GM19372 (cell line): ENCODE measurements around the gene PHTF1.
"Not testable (repeated sequence)": the region's sequence is repeated elsewhere in the genome, so short reads cannot be mapped to it uniquely, and the experiment has no call there.

ENCODE experiments used
- ATAC-seq: cut with Tn5 transposase; IDR thresholded peaks from one replicate; pipeline ENCODE4 v1.9.1; 2021; ENCODE audit warnings: mild to moderate bottlenecking, low read depth, moderate library complexity; ENCODE audit not compliant: unreplicated experiment

Gene PHTF1

DNA sequence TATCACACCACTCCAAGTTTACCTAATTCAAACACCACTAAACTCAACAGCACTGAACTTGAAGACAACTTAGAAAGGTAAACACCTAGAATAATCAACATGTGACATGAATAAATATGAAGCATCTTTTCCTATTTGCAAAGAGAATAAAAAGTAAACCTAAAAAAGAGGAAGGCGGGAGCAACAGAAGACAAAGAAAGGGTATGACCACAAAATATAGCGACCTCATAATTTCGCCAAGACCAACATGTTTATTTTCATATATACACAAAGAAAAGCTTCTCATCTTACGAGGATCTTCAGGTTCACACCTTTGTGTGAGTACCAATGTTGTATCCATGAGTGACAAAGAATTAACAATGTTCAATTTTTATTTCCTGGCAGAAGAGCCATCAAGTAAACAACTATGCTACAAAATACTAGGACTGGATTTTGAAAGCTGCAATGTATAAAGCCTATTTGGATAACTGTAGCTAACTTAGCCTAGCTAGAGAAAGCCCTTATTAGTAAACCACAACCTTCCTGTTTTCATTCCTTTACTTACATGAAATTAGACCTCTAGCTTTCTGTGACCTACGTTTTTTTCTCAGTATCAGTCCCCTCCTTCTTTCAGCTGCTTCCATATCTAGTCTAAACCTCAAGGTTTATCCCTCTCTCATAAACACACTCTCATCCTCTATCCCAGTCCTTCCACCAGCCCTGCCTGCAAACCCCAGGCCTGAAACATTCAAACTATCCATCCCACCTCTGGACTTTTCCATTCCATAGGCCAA lies 21.3 kb upstream of the PHTF1 start:
- ATAC-seq, result no peak

DNA sequence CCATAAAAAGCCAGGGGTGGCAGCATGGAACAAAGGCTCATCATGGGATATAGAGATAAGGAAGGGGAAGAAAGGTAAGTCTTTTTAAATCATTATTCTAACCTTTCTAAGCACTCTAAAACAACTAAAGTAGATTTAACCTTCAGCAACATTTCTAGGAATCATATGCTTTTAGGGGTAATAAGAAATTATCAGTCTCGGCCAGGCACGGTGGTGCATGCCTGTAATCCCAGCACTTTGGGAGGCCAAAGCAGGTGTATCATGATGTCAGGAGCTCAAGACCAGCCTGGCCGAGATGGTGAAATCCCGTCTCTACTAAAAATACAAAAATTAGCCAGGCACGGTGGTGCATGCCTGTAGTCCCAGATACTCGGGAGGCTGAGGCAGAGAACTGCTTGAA lies 20.3 kb upstream of the PHTF1 start:
- ATAC-seq, result no peak

DNA sequence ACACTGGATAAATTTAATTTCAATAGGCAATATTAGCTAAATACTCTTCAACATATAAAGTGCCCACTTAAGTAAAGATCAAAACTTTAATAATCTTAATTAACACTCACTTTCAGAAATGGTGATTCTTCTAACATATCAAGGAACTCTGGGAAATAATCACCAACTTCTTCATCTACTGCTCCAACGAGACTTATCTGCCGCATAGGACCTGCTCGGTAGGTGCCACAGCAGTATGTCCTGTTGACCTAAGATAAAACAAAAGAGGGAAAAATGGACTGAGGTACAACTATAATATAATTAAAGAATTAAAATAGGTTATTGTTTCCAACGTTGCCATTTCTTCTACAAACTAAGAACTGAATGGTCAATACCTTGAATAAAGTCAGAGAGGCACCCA lies 18.3 kb upstream of the PHTF1 start:
- no peak for ATAC-seq

DNA sequence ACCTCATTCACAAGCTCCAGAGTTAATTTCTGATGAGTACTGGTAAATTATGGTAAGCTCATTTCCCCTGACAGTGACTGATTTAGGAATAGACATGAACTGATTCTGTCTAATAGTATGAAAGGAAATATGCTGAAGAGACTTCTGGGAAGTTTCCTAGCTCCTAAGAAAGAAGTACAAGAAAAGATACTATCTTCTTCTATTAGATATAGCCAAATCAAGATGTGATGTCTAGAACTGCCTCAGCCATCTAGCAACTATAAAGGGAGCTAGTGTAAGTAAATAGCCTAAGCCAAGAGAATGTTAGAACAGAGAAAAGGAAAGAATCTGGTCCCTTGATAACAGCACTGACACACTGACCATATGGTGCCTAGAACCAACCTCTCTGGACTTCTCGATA lies 10.7 kb upstream of the PHTF1 start:
- no peak for ATAC-seq

DNA sequence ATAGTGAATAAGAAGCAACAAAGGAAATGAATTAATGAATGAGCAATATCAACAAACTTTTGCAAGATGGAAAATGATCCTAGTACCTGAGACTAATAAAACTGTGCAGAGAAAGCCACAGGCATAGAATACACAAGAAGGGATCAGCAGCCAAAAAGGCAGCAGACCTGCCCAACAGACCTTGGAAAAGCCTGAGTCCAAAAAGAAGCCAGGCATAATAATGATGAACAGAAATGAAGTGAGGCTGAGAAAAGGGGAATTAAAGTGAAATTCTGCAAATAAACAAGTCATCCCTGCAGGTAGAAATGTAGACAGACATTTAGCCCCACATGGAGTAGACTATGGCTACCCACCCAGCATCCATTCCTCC lies 10.3 kb upstream of the PHTF1 start:
- ATAC-seq, result no peak

DNA sequence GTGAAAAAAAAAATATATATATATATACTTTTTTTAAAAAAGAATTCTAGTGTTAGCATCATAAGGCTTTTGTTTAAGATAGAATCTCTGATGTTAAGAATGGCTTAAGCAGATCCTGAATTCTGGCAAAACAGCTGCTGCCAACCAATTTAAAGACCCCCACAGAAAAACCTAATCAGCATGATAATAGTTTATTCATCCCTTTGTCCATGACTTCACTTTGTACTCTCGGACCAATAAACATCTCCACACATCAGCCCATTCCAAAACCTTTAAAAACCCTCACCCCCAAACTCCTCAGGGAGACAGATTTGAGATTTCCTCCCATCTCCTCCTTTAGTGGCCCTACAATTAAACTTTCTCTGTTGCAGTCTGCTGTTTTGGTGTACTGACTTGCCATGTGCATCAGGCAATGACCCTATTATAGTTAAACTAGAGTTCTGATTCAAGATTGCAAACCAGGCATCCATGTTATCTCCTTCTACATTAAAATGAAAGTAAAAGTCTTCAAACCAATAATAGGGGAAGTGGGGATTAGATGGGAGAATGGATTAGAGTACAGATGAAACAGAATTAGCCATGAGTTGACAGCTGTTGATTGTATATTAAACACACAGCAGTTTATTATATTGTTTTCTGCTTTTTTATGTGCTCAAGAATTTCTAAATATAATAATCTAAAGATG lies 9.8 kb upstream of the PHTF1 start:
- no peak for ATAC-seq

DNA sequence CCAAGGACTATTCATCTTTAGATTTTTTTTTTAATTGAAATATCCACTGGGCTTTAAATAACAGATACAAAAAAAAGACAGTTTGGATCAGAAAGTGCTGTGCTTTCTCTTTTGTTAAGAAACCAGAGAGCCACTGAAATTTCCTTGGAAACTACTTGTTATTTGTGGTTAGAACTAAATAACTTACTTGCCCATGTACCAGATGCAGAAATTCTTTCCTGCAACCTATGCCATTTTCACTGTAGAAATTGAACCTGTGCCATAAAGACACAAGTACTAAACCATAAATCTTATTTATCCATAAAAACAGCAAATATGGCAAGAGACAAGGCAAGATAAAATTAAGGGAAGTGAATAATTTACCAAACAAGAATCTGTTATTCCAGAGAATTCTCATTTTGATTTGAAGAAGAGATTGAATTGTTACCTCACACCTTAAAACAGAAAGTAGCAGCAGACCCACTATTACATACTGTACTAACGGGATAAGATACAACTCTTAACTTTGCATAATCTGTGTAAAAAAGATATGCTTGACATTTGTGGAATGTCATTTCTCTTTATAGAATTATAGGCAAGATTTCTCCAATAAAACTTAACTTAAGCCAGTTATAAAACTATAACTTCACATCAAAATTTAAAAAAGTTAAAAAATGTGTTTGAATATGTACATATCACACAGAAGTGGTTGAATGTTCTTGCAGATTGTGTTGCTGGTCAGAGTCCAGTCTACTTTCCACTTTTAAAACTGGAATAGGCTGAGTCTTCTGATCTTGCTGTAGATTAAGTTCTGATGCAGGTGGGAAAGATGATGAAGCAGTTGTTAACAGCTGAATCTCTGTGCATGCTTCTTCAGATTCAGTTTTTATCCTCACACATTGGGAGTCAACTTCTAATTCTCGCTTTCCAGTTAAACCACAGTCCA lies 6.3 kb upstream of the PHTF1 start:
- ATAC-seq, result no peak

DNA sequence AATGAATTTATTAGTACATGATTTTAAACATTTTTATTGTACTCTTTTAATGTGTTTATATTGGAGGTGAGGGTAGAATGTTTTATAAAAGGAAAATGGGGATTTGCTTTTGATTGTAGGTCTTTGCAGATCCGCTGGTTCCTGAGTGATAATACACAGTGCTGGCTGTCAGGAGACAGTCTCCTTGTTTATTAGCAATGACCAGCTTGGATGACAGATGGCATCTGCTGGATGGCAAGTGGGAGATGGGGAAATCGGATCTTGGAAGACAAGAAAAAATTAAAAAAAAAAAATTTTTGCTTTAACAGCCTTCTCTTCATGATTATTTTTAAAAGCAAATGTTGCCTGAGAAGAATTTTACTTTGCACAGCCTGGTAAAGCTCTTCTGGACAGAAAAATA lies 4.4 kb upstream of the PHTF1 start:
- no peak for ATAC-seq

DNA sequence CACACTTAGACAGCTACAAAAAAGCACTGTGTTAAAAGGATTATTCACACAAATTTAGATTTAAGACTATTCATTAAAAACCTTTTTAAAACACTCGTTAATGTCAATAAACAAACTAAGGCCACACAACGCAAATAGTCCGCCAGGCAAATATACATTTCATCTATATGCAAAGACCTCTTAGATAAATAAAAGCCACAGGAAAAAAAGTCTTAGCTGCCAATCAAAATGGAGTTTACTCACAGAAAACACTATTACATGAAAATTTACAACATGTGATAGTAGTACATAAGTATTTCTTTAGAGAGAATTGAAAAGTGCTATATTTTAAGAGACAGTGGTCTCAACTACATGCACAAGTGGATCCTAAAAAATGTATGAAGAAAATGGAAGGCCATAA lies 2.7 kb upstream of the PHTF1 start:
- no peak for ATAC-seq

DNA sequence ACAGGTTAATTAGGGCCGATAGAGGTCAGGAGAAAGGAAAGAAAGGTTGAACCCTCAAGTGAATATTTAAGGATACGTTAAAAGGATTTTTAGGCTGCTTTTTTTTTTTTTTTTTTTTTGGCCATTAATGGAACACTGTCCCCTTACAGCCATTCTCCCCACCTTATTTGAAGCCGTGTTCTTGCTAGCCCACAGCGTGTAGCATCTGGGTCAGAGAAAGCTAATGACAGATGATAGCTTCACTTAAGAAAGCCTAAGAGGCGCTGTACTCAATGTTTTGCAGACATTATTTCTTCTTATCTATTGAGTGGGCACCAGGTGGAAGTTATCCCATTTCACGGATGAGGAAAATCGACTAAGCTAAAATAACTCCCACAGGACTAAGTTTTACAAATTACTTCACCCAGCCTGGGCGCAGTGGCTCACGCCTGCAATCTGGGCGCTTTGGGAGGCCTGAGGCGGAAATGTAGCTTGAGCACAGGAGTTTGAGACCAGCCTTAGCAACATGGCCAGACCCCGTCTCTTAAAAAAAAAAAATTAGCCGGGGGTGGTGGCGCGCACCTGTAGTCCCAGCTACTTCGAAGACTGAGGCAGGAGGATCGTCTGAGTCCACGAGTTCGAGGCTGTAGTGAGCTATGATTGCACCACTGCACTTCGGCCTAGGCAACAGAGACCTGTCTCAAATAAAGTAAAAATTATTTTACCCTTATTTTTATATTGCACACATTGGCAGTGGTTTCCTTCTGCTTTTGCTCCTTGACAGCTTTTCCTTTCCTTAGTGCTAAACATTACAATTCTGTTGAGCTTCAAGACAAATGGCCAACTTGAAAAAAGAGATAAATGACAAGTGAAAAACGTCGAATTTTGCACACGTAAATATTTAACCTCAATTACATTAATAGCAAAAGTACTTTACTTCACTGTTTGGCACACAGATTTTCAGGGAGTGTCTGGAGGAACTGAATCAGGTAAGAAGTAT lies 1.1 kb upstream of the PHTF1 start:
- ATAC-seq, result no peak

DNA sequence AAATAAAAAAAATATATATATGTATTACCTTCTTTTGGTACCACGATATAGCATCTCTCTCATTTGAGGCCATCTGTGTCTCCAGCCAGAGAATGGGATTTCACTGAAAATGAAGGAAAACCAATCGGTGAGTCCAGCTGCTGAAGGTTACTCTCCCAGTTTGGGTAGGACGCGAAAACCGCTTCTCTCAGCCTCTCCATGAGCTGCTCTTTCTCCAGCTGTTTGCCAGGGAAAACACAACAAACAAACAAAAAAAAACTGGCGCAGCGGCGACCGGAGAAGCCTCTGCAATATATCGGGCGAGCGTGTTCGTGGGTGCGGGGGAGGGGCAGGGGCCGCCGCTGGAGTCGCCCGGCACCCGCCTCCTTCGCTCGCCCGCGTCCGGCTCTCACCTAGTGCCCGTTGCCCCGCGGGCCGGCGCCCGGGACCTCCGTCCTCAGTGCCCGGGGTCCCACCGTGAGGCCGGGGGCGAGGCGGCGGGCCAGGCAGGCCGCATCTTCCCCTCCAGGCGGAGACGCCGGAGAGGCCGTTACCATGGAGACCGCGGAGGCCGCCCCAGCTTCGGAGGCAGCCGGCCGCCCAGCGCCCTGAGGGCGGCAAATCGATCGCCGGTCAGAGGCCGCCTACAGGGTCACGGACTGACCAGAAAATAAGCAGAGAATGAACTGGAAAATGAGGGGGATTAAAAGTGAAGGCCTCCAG lies 504 bp downstream of the PHTF1 start:
- ATAC-seq, result peak; percentile 68

DNA sequence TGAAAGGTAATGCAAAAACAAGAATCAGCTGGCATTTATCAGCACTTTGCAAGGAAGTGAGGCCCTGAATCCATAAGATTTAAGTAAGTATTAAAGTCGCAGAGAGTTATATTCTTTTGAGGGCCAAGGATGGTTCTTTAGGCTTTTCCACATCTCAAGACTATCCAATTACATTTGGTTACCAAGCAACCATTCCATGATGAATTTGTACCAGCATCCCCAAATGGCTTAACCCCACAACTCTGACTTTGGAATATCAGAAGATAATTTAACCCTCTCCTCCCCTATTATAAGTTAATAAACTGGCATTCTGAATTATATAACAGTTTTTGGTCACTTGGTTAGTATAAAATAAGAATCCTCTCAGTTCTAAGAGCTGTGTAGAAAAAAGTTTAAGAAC lies 2.8 kb downstream of the PHTF1 start:
- ATAC-seq, result no peak

DNA sequence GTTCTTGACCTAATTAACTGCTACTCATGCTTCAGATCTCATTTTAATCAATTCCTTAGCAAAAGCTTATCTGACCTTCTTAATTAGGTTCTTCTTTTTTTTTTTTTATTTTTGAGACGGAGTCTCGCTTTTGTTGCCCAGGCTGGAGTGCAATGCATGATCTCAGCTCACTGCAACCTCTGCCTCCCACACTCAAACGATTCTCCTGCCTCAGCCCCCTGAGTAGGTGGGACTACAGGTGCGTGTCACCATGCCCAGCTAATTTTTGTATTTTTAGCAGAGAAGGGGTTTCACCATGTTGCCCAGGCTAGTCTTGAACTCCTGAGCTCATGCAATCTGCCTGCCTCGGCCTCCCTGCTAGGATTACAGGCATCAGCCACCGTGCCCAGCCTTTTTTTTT lies 6.0 kb downstream of the PHTF1 start:
- not testable (repeated sequence) for ATAC-seq

DNA sequence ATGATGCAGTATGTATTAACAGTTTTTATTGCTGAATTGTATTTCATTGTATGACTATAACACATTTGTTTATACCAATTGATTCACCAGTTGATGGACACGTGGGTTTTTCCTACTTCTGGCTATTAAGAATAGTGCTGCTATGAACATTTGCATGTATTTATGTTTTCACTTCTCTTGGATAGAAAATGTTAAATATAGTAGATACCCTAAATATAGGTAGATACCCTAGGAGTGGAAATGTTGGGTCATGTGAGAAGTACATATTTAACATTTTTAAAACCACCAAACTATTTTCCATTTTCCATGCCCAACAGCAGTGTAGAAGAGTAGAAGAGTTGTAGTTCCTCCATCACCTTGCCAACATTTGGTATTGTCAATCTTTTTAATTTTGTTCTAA lies 7.8 kb downstream of the PHTF1 start:
- ATAC-seq, result no peak

DNA sequence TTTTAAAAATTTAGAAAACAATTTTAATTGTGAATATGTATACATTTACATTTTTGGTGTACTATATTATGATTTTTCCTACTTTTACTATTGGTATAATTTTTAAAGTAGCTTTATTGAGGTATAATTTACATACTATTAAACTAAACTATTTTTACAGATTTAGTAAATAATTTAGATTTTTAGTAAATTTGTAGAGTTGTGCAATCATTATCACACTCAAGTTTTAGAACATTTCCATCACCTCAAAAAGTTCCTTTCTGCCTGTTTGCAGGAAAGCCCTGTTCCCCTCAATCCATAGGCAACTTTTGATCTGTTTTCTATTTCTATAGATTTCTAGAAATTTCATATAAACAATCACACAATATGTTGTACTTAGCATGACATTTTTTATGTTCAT lies 8.2 kb downstream of the PHTF1 start:
- ATAC-seq, result no peak

DNA sequence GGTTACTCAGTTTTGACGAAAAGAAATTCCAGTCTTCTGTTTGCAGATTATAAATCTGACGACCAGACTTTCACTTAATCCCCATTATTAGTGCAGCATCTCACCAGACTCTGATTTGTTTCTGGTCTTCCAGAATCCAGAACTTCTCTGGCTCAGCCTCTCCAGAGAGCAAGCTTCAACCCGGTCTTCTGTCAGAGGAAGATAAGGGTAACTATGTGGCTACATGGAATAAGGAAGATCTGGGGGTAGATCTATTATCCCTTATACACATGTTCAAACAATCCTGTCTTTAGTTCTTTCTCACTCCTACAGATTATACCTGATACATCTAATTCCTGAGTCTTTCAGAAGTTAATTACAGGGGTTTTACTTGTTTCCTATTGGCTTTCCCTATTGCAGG lies 9.9 kb downstream of the PHTF1 start:
- no peak for ATAC-seq

DNA sequence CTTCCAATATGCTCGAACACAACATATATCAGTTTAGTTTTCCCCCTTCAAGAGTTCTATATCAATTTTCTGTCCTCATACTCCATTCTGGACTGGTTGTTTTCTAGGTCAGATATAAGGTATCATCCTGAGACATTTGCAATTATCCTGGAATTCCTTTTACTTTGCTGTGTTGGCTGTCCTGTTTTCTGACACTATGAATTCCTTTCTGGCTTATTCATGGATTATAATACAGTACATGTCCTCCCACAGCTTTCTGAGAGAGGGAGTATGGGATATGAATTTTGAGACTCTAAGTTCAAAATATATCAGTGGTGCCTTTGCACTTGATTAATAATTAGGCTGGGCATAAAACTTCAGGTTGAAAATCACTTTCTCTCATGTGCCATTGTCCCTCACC lies 11.9 kb downstream of the PHTF1 start:
- no peak for ATAC-seq

DNA sequence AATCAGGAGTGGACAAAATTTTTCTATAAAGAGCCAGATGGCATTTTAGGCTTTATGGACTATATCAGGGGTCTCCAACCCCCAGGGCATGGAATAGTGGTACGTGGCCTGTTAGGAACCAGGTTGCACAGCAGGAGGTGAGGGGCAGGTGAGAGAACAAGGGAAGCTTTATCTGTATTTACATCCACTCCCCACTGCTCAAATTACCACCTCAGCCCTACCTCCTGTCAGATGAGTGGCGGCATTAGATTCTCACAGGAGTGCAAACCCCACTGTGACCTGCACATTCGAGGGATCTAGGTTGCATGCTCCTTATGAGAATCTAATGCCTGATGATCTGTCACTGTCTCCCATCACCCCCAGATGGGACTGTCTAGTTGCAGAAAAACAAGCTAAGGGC lies 13.9 kb downstream of the PHTF1 start:
- ATAC-seq, result no peak

DNA sequence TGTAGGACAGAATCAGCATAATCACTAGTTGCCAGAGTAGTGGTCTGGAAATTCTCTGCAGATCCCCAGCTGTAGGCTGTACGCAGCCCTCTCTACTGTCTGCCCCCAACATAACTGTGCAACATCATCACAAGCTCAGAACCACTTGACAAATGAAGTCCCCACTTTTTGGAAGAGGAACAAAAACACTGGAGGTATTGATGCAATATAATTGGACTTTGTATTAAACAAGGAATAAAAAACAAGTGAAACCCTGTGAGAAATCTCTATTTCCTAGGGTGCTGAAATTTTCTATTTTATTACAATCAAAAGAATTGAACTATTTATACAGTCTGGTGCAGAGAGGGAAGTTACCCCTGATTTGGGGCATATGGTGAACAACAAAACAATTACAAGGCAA lies 15.2 kb downstream of the PHTF1 start:
- no peak for ATAC-seq

DNA sequence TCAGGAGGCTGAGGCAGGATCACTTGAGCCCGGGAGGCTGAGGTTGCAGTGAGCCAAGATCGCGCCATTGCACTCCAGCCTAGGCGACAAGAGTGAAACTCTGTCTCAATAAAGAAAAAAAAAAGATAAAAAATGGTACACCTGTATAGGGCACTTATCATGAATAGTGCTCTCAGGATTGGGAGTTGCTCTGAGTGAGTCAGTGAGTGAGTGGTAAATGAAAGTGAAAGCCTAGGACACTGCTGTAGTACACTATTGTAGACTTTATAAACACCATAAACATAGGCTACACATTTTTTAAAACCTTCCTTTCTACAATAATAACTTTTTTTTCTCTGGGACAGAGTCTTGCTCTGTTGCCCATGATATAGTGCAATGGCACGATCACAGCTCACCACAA lies 16.8 kb downstream of the PHTF1 start:
- ATAC-seq, result no peak
